Measurements from ENCODE around the gene INHBB.

The INHBB gene

DNA sequence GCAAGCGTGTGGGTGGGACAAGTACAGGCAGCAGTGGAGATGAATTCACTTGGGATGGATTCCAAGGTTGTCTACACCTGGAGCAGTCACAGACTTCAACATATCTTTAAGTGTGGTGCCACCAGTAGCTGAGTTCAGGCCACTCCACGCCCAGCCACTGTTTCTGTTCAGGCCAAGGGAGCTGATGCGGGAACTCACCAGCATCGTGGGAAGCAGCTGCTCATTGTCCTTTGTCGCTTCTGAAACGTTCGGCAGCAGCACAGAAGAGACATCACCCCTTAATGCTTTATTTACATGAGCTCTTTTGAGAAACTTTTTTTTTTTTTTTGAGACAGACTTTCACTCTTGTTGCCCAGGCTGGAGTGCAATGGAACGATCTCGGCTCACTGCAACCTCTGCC lies 19.9 kb upstream of the INHBB start:
- no peak for DNase-seq (ENCODE audit: low read depth)
- no peak overlapping the region for H3K4me3 ChIP-seq (ENCODE audit: low read depth, low read length)
- TF ChIP-seq, protein P1, sequence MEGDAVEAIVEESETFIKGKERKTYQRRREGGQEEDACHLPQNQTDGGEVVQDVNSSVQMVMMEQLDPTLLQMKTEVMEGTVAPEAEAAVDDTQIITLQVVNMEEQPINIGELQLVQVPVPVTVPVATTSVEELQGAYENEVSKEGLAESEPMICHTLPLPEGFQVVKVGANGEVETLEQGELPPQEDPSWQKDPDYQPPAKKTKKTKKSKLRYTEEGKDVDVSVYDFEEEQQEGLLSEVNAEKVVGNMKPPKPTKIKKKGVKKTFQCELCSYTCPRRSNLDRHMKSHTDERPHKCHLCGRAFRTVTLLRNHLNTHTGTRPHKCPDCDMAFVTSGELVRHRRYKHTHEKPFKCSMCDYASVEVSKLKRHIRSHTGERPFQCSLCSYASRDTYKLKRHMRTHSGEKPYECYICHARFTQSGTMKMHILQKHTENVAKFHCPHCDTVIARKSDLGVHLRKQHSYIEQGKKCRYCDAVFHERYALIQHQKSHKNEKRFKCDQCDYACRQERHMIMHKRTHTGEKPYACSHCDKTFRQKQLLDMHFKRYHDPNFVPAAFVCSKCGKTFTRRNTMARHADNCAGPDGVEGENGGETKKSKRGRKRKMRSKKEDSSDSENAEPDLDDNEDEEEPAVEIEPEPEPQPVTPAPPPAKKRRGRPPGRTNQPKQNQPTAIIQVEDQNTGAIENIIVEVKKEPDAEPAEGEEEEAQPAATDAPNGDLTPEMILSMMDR (conservative IDR thresholded peaks at IDR 0.05; ENCODE audit: low read depth, low read length): no peak

DNA sequence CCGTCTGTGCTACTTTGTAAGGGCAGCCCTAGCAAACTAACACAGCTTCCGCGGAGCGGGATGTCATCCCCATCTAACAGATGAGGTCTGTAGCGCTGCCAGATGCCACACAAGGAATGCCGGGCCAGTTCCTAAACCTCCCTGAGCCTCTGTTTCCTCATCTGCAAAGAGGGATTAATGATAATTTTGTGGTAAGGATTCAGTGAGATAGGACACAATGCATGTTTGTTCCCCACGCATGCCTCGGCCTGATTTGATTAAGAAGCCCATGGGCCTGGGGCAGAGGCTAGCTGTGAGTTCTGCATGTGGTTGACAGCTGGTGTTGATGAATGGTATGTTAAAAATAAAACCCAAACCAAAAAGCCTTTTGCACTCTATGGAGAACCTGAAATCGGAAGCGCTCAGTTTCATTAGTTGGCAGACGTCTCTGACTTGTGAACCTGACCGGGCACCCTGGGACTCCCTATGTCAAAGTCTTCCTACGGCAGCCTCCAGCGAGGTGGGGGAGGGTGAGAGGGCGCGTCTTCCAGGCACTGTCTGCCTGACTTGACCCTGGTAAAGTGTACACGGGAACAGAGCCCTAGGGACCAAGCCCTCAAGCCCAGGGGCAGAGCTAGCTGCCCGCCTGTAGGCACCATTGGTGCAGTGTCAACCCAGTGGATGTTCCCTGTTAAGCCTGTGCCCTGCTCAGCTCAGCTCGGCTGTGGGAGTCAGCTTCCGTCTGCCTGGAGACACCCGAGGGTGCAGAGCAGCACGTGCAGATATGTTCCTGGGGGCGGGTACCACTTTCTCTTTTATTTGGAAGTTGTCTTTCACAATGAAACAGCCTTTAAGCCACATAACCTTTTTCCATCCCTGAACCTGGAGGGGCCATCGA lies 14.8 kb upstream of the INHBB start:
- TF ChIP-seq, protein P1 (conservative IDR thresholded peaks at IDR 0.05; ENCODE audit: low read depth, low read length): no peak
- no peak overlapping the region for H3K4me3 ChIP-seq (ENCODE audit: low read depth, low read length)
- no peak for DNase-seq (ENCODE audit: low read depth)

DNA sequence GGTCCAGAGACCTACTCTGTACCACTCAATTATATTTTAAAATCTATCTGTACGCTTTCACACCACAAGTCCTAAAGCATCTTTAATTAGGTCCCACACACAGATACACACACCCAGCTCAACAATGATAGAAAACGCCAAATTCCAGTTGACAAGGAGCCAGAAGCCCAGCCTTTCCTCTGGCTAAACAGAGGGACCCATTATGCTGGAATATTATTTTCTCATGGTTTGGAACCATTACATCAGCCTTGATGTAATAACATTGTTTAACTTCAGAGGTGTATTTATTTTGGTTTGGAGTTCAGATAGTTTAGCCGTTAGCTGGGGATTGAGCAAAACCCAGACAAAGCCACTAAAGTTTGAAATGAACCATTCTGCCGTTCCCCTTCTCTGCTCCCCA lies 14.0 kb upstream of the INHBB start:
- no peak for DNase-seq (ENCODE audit: low read depth)
- TF ChIP-seq, protein P1 (conservative IDR thresholded peaks at IDR 0.05; ENCODE audit: low read depth, low read length): no peak
- H3K4me3 ChIP-seq (ENCODE audit: low read depth, low read length): no peak overlapping the region

DNA sequence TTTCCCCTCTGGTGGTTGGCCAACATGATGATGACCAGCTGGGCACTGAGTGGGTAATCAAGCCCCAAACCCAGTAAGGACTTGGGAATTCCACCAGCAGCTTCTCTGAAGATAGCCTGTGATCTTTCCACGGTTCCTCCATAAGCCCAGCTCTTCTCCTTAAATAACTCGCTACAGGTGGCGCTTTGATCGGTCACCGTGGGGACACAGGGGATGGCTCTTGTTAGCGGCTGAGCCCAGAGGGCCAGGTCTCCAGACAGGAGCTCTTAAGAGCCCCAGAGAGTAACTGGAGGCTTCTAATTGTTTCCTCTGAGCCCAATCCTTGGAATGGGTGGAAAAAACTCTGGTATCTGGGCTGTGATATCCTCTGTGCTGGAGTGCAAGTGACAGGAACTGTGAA lies 13.6 kb upstream of the INHBB start:
- no peak for DNase-seq (ENCODE audit: low read depth)

DNA sequence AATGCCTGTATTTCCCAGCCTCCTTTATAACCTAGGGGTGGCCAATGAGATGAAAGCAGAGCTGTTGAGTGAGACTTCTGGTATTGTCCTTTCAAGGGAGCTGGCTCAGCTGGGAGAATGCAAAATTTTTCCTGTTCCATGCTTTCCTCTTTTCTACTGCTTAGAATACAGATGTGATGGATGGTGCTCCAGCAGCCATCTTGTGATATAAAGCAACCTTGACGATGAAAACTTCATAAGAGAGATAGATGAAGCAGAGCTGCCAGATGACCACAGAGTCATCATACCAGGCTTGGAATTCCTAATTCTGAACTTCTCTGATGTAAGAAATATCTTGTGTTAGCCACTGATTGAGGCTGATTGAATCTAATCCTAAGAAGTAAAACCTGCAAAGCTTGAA lies 11.9 kb upstream of the INHBB start:
- TF ChIP-seq, protein P1 (conservative IDR thresholded peaks at IDR 0.05; ENCODE audit: low read depth, low read length): no peak
- no peak for DNase-seq (ENCODE audit: low read depth)
- no peak overlapping the region for H3K4me3 ChIP-seq (ENCODE audit: low read depth, low read length)

More for the DNA sequence above, 13.6 kb upstream of the INHBB start:
- H3K4me3 ChIP-seq (ENCODE audit: low read depth, low read length): no peak overlapping the region
- TF ChIP-seq, protein P1 (conservative IDR thresholded peaks at IDR 0.05; ENCODE audit: low read depth, low read length): no peak

DNA sequence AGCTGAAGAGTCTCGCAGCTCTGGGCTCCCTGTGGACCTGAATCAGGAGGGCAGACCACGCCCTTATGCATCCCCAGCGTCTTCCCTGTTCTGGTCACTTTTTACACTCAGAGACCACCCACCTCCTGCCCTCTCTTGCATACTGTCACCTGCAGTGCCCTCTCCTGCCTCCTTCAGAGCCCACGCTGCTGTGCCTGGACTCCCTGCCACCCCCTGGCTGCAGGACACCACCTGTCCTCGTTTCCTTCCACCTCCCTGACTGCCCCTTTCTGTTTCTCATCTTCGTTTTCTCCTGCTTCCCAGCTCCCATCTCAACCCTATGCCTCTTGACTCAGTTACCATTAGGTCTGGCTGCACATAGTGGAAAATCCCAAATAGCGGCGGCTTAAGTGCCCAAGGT lies 9.2 kb upstream of the INHBB start:
- no peak overlapping the region for H3K4me3 ChIP-seq (ENCODE audit: low read depth, low read length)
- DNase-seq (ENCODE audit: low read depth): no peak
- TF ChIP-seq, protein P1 (conservative IDR thresholded peaks at IDR 0.05; ENCODE audit: low read depth, low read length): no peak

DNA sequence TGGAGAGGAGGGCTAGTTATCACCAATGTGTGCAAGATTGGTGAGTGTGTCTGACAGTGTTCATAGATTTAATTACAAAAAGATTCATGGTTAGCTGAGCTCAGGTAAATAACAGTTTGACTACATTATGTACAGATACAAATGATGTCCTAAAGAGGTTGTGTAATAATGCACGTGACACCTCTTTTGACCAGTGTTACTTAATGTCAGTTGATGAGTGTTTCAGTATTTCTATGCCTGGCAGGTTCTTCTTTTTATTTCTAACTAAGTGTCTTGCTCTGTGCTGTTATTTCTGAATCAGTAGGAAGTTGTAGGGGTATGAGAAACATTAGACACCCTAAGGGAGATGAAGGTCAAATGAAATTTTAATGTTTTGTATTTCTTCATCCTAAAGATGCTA lies 7.9 kb upstream of the INHBB start:
- DNase-seq (ENCODE audit: low read depth): no peak
- H3K4me3 ChIP-seq (ENCODE audit: low read depth, low read length): no peak overlapping the region
- TF ChIP-seq, protein P1 (conservative IDR thresholded peaks at IDR 0.05; ENCODE audit: low read depth, low read length): no peak

Measured in choroid plexus epithelial cell (primary cell).